ENCODE measurements around the gene SCAF1. TPM values are rescaled to one million over a fixed set of nuclear protein-coding genes. Genes with fewer than 3 reads are reported as not detected.

The SCAF1 gene
- total and polyA plus RNA-seq, 2 experiments from 2014 or later = 19.7 to 53.7 TPM

DNA sequence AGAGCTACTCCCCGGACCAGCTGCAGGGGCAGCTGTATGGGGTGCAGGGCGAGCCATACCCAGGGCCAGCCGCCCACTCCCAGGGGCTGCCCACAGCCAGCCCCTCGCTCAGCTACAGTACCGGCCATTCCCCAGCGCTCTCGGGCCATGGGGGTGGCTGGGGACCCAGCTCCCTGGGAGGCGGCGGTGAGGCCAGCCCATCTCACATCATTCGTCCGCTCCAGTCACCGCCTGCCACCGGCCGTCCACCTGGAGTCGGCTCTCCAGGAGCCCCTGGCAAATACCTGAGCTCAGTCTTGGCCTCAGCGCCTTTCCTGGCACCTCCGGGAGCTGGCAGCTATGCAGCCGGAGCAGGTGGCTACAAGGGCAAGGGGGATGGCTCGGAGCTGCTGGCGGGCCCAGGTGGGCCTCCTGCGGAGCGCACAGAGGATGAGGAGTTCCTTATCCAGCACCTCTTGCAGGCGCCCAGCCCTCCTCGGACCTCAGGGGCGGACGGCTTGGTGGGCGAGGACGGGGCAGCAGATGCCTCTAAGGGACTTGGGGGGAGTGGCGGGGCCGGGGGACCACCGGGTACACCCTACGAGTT is 46.1 kb upstream of the SCAF1 start:
- Histone ChIP-seq H3F3A (replicated peaks; ENCODE audit: low read depth) (peaks cover 26% of the 10 kb centered on the region), H2AFZ (no peak overlapping the region), H3K9me2 (ENCODE audit: insufficient read depth) (no peaks in the 10 kb centered on the region), H3K4me3 (no peak overlapping the region), H3K27me3 (ENCODE audit: insufficient read depth) (no peaks in the 10 kb centered on the region), H3K4me1 (ENCODE audit: insufficient read depth) (peaks cover 5% of the 10 kb centered on the region; the same call in 1 of the 2 replicates), H3K4me2 (no peak overlapping the region), H3K27ac (ENCODE audit: low read depth) (no peak overlapping the region), H3K79me2 (replicated peaks; ENCODE audit: insufficient read depth) (peaks cover 71% of the 10 kb centered on the region), H3K36me3 (ENCODE audit: insufficient read depth) (peaks cover 24% of the 10 kb centered on the region), H4K20me1 (replicated peaks; ENCODE audit: insufficient read depth) (peaks cover 7% of the 10 kb centered on the region)
- no peak for TF ChIP-seq EZH2 (IDR thresholded peaks at IDR 0.05; ENCODE audit: low read depth, unreplicated experiment)
- Mint-ChIP-seq H3K27me3 (ENCODE audit: insufficient read depth, low read depth, poor library complexity) (peaks cover 30% of the 10 kb centered on the region), H3K4me1 (peaks cover 9% of the 10 kb centered on the region), H3K9me3 (no peaks in the 10 kb centered on the region; the same call in 2 of the 3 replicates), H3K4me3 (no peak overlapping the region), H3K36me3 (ENCODE audit: low read depth) (peaks cover 60% of the 10 kb centered on the region), H3K27ac (no peak overlapping the region)
- no peak for ATAC-seq
- no peak for DNase-seq (ENCODE audit: low spot score)

DNA sequence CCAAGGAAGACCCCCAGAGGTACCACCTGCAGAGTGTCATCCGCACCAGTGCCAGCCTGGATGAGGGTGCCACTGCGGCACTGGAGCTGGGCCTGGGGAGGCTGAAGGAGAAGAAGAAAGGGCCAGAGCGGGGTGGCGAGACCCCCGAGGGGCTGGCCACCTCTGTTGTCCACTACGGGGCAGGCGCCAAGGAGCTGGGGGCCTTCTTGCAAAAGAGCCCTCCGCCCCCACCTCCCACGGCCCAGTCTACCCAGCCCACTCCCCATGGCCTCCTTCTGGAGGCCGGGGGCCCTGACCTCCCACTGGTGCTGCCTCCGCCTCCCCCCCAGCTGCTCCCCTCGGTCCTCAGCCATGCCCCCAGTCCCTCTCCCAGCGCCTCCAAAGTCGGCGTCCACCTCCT is 45.6 kb upstream of the SCAF1 start:
- Histone ChIP-seq H3K27ac (ENCODE audit: low read depth) (no peak overlapping the region), H4K20me1 (replicated peaks; ENCODE audit: insufficient read depth) (peaks cover 7% of the 10 kb centered on the region), H3K9me2 (ENCODE audit: insufficient read depth) (no peaks in the 10 kb centered on the region), H3F3A (replicated peaks; ENCODE audit: low read depth) (peaks cover 26% of the 10 kb centered on the region), H3K4me3 (no peak overlapping the region), H3K79me2 (replicated peaks; ENCODE audit: insufficient read depth) (peaks cover 74% of the 10 kb centered on the region), H3K27me3 (ENCODE audit: insufficient read depth) (no peaks in the 10 kb centered on the region), H2AFZ (no peak overlapping the region), H3K36me3 (ENCODE audit: insufficient read depth) (peaks cover 26% of the 10 kb centered on the region), H3K4me1 (ENCODE audit: insufficient read depth) (peaks cover 5% of the 10 kb centered on the region; the same call in 1 of the 2 replicates), H3K4me2 (no peak overlapping the region)
- Mint-ChIP-seq H3K4me3 (no peak overlapping the region), H3K27me3 (ENCODE audit: insufficient read depth, low read depth, poor library complexity) (peaks cover 30% of the 10 kb centered on the region), H3K9me3 (no peaks in the 10 kb centered on the region; the same call in 2 of the 3 replicates), H3K4me1 (peaks cover 9% of the 10 kb centered on the region), H3K36me3 (ENCODE audit: low read depth) (peaks cover 64% of the 10 kb centered on the region), H3K27ac (no peak overlapping the region)
- no peak for DNase-seq (ENCODE audit: low spot score)
- no peak for ATAC-seq
- TF ChIP-seq STAT1 (IDR thresholded peaks at IDR 0.05; ENCODE audit: unreplicated experiment) (no peak), ZNF114 (CRISPR knock-in tag; IDR thresholded peaks at IDR 0.05) (no peak), ZNF331 (CRISPR knock-in tag; IDR thresholded peaks at IDR 0.05; ENCODE audit: low read depth) (no peak), EZH2 (IDR thresholded peaks at IDR 0.05; ENCODE audit: low read depth, unreplicated experiment) (no peak), CREB1 (CRISPR knock-in tag; IDR thresholded peaks at IDR 0.05; ENCODE audit: low read depth) (no peak), JUNB (IDR thresholded peaks at IDR 0.05; ENCODE audit: unreplicated experiment) (no peak), NANOG (IDR thresholded peaks at IDR 0.05; ENCODE audit: borderline replicate concordance) (no peak), POLR2AphosphoS5 (IDR thresholded peaks at IDR 0.05; ENCODE audit: low read depth) (no peak)
- TF ChIP-seq, protein P1, sequence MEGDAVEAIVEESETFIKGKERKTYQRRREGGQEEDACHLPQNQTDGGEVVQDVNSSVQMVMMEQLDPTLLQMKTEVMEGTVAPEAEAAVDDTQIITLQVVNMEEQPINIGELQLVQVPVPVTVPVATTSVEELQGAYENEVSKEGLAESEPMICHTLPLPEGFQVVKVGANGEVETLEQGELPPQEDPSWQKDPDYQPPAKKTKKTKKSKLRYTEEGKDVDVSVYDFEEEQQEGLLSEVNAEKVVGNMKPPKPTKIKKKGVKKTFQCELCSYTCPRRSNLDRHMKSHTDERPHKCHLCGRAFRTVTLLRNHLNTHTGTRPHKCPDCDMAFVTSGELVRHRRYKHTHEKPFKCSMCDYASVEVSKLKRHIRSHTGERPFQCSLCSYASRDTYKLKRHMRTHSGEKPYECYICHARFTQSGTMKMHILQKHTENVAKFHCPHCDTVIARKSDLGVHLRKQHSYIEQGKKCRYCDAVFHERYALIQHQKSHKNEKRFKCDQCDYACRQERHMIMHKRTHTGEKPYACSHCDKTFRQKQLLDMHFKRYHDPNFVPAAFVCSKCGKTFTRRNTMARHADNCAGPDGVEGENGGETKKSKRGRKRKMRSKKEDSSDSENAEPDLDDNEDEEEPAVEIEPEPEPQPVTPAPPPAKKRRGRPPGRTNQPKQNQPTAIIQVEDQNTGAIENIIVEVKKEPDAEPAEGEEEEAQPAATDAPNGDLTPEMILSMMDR (conservative IDR thresholded peaks at IDR 0.05; ENCODE audit: low read depth in 2 of 2) = no peak
- TF ChIP-seq, protein P2, sequence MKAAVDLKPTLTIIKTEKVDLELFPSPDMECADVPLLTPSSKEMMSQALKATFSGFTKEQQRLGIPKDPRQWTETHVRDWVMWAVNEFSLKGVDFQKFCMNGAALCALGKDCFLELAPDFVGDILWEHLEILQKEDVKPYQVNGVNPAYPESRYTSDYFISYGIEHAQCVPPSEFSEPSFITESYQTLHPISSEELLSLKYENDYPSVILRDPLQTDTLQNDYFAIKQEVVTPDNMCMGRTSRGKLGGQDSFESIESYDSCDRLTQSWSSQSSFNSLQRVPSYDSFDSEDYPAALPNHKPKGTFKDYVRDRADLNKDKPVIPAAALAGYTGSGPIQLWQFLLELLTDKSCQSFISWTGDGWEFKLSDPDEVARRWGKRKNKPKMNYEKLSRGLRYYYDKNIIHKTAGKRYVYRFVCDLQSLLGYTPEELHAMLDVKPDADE (IDR thresholded peaks at IDR 0.05) = no peak
- TF ChIP-seq, protein P3, sequence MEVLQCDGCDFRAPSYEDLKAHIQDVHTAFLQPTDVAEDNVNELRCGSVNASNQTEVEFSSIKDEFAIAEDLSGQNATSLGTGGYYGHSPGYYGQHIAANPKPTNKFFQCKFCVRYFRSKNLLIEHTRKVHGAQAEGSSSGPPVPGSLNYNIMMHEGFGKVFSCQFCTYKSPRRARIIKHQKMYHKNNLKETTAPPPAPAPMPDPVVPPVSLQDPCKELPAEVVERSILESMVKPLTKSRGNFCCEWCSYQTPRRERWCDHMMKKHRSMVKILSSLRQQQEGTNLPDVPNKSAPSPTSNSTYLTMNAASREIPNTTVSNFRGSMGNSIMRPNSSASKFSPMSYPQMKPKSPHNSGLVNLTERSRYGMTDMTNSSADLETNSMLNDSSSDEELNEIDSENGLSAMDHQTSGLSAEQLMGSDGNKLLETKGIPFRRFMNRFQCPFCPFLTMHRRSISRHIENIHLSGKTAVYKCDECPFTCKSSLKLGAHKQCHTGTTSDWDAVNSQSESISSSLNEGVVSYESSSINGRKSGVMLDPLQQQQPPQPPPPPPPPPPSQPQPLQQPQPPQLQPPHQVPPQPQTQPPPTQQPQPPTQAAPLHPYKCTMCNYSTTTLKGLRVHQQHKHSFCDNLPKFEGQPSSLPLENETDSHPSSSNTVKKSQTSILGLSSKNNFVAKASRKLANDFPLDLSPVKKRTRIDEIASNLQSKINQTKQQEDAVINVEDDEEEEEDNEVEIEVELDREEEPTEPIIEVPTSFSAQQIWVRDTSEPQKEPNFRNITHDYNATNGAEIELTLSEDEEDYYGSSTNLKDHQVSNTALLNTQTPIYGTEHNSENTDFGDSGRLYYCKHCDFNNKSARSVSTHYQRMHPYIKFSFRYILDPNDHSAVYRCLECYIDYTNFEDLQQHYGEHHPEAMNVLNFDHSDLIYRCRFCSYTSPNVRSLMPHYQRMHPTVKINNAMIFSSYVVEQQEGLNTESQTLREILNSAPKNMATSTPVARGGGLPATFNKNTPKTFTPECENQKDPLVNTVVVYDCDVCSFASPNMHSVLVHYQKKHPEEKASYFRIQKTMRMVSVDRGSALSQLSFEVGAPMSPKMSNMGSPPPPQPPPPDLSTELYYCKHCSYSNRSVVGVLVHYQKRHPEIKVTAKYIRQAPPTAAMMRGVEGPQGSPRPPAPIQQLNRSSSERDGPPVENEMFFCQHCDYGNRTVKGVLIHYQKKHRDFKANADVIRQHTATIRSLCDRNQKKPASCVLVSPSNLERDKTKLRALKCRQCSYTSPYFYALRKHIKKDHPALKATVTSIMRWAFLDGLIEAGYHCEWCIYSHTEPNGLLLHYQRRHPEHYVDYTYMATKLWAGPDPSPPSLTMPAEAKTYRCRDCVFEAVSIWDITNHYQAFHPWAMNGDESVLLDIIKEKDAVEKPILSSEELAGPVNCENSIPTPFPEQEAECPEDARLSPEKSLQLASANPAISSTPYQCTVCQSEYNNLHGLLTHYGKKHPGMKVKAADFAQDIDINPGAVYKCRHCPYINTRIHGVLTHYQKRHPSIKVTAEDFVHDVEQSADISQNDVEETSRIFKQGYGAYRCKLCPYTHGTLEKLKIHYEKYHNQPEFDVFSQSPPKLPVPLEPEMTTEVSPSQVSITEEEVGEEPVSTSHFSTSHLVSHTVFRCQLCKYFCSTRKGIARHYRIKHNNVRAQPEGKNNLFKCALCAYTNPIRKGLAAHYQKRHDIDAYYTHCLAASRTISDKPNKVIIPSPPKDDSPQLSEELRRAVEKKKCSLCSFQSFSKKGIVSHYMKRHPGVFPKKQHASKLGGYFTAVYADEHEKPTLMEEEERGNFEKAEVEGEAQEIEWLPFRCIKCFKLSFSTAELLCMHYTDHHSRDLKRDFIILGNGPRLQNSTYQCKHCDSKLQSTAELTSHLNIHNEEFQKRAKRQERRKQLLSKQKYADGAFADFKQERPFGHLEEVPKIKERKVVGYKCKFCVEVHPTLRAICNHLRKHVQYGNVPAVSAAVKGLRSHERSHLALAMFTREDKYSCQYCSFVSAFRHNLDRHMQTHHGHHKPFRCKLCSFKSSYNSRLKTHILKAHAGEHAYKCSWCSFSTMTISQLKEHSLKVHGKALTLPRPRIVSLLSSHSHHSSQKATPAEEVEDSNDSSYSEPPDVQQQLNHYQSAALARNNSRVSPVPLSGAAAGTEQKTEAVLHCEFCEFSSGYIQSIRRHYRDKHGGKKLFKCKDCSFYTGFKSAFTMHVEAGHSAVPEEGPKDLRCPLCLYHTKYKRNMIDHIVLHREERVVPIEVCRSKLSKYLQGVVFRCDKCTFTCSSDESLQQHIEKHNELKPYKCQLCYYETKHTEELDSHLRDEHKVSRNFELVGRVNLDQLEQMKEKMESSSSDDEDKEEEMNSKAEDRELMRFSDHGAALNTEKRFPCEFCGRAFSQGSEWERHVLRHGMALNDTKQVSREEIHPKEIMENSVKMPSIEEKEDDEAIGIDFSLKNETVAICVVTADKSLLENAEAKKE (CRISPR knock-in tag; IDR thresholded peaks at IDR 0.05) = no peak

Data from GM23338 (cell line).